ENCODE data around the gene FADS6. TPM values are rescaled to one million over a fixed set of nuclear protein-coding genes. Genes with fewer than 3 reads are reported as not detected.

FADS6 gene
- 0.41 TPM for polyA plus RNA-seq (2013, experiment 1 of 2)
- 0.28 TPM for polyA plus RNA-seq (2013, experiment 2 of 2)

GRCh38 chr17:74892974-74893911 is at the start of gene FADS6:
Gene FADS6 (minus strand): TSS chr17:74893633. CDS start chr17:74893595, 38 bp downstream.
- no CpG with 5 or more reads among the region's 86 CpGs for WGBS (ENCODE audit: extremely low coverage, insufficient coverage, low lambda C conversion rate)
- no peak for DNase-seq

GRCh38 chr17:74941128-74941725 is 47.8 kb upstream of the FADS6 start:
- Histone ChIP-seq H3K4ac (ENCODE audit: low read depth, low read length) (no peak overlapping the region), H3K27me3 (ENCODE audit: insufficient read depth, low read length, poor library complexity) (peaks cover 11% of the 10 kb centered on the region), H3K4me3 (ENCODE audit: low read length) (no peak overlapping the region), H2BK120ac (ENCODE audit: low read depth, low read length) (no peak overlapping the region), H4K8ac (ENCODE audit: low read depth, low read length) (no peak overlapping the region), H3K4me2 (ENCODE audit: low read length) (no peak overlapping the region), H2BK5ac (ENCODE audit: low read length) (no peak overlapping the region), H3K4me1 (ENCODE audit: control insufficient read depth, low read depth, low read length) (no peaks in the 10 kb centered on the region), H3K36me3 (ENCODE audit: control insufficient read depth, insufficient read depth, low read length) (no peaks in the 10 kb centered on the region), H4K5ac (ENCODE audit: low read length) (no peak overlapping the region), H2BK15ac (replicated peaks; ENCODE audit: low read depth) (no peak overlapping the region), H3K79me2 (ENCODE audit: control insufficient read depth, insufficient read depth, low read length) (no peaks in the 10 kb centered on the region), H3K23ac (ENCODE audit: low read length) (no peak overlapping the region), H3K27ac (ENCODE audit: low read depth, low read length) (no peak overlapping the region), H3K79me1 (ENCODE audit: low read length) (no peaks in the 10 kb centered on the region), H3K18ac (ENCODE audit: low read length) (no peak overlapping the region), H2AK5ac (ENCODE audit: low read length) (no peak overlapping the region), H3K56ac (ENCODE audit: low read length) (no peak overlapping the region), H3K9ac (ENCODE audit: low read length) (no peak overlapping the region)
- DNase-seq = no peak
- no CpG with 5 or more reads among the region's 21 CpGs for WGBS (ENCODE audit: extremely low coverage, insufficient coverage, low lambda C conversion rate)

More at GRCh38 chr17:74892974-74893911, at the start of gene FADS6:
- H3K56ac ChIP-seq (ENCODE audit: low read length) = peak within 1 kb of the TSS; percentile 82
- no peaks in the 10 kb centered on the region for H3K36me3 ChIP-seq (ENCODE audit: control insufficient read depth, insufficient read depth, low read length)
- H3K27ac ChIP-seq (ENCODE audit: low read depth, low read length) = no peak within 1 kb of the TSS
- no peak within 1 kb of the TSS for H2BK15ac ChIP-seq (replicated peaks; ENCODE audit: low read depth)
- H3K23ac ChIP-seq (ENCODE audit: low read length) = peak within 1 kb of the TSS; percentile 57
- no peak within 1 kb of the TSS for H4K5ac ChIP-seq (ENCODE audit: low read length)
- peak within 1 kb of the TSS; percentile 66 for H3K9ac ChIP-seq (ENCODE audit: low read length)
- H3K4ac ChIP-seq (ENCODE audit: low read depth, low read length) = no peak within 1 kb of the TSS
- peaks cover 3% of the 10 kb centered on the region for H3K4me1 ChIP-seq (ENCODE audit: control insufficient read depth, low read depth, low read length)
- peak within 1 kb of the TSS; percentile 88 for H3K4me2 ChIP-seq (ENCODE audit: low read length)
- H3K4me3 ChIP-seq (ENCODE audit: low read length) = peak within 1 kb of the TSS; percentile 55
- H3K79me1 ChIP-seq (ENCODE audit: low read length) = no peaks in the 10 kb centered on the region
- no peak within 1 kb of the TSS for H2BK120ac ChIP-seq (ENCODE audit: low read depth, low read length)
- no peak within 1 kb of the TSS for H2BK5ac ChIP-seq (ENCODE audit: low read length)
- no peak within 1 kb of the TSS for H4K8ac ChIP-seq (ENCODE audit: low read depth, low read length)
- no peaks in the 10 kb centered on the region for H3K27me3 ChIP-seq (ENCODE audit: insufficient read depth, low read length, poor library complexity)
- H3K79me2 ChIP-seq (ENCODE audit: control insufficient read depth, insufficient read depth, low read length) = no peaks in the 10 kb centered on the region
- H3K18ac ChIP-seq (ENCODE audit: low read length) = no peak within 1 kb of the TSS
- H2AK5ac ChIP-seq (ENCODE audit: low read length) = no peak within 1 kb of the TSS

GRCh38 chr17:74939534-74939933 is 46.1 kb upstream of the FADS6 start:
- no peak for DNase-seq
- Histone ChIP-seq H2BK120ac (ENCODE audit: low read depth, low read length) (no peak overlapping the region), H3K56ac (ENCODE audit: low read length) (no peak overlapping the region), H3K23ac (ENCODE audit: low read length) (no peak overlapping the region), H4K8ac (ENCODE audit: low read depth, low read length) (no peak overlapping the region), H2AK5ac (ENCODE audit: low read length) (no peak overlapping the region), H3K27me3 (ENCODE audit: insufficient read depth, low read length, poor library complexity) (peaks cover 23% of the 10 kb centered on the region), H3K9ac (ENCODE audit: low read length) (no peak overlapping the region), H3K79me1 (ENCODE audit: low read length) (no peaks in the 10 kb centered on the region), H3K36me3 (ENCODE audit: control insufficient read depth, insufficient read depth, low read length) (no peaks in the 10 kb centered on the region), H2BK15ac (replicated peaks; ENCODE audit: low read depth) (no peak overlapping the region), H3K79me2 (ENCODE audit: control insufficient read depth, insufficient read depth, low read length) (no peaks in the 10 kb centered on the region), H3K18ac (ENCODE audit: low read length) (no peak overlapping the region), H3K4me2 (ENCODE audit: low read length) (no peak overlapping the region), H3K4me3 (ENCODE audit: low read length) (no peak overlapping the region), H2BK5ac (ENCODE audit: low read length) (no peak overlapping the region), H4K5ac (ENCODE audit: low read length) (no peak overlapping the region), H3K4ac (ENCODE audit: low read depth, low read length) (no peak overlapping the region), H3K4me1 (ENCODE audit: control insufficient read depth, low read depth, low read length) (no peaks in the 10 kb centered on the region), H3K27ac (ENCODE audit: low read depth, low read length) (no peak overlapping the region)
- no CpG with 5 or more reads among the region's 8 CpGs for WGBS (ENCODE audit: extremely low coverage, insufficient coverage, low lambda C conversion rate)

- no peak overlapping the region for H2BK120ac ChIP-seq (ENCODE audit: low read depth, low read length)
These were observed 44.9 kb upstream of the FADS6 start for GRCh38 chr17:74938194-74938950.

GRCh38 chr17:74937064-74938051 is 43.9 kb upstream of the FADS6 start:
- H3K9ac ChIP-seq (ENCODE audit: low read length) = no peak overlapping the region
- H3K23ac ChIP-seq (ENCODE audit: low read length) = no peak overlapping the region
- no peak overlapping the region for H3K4me2 ChIP-seq (ENCODE audit: low read length)
- H2BK120ac ChIP-seq (ENCODE audit: low read depth, low read length) = no peak overlapping the region
- H4K5ac ChIP-seq (ENCODE audit: low read length) = no peak overlapping the region
- no CpG with 5 or more reads among the region's 11 CpGs for WGBS (ENCODE audit: extremely low coverage, insufficient coverage, low lambda C conversion rate)
- DNase-seq = no peak
- H2BK5ac ChIP-seq (ENCODE audit: low read length) = no peak overlapping the region
- H3K79me1 ChIP-seq (ENCODE audit: low read length) = no peaks in the 10 kb centered on the region
- H2AK5ac ChIP-seq (ENCODE audit: low read length) = no peak overlapping the region
- no peak overlapping the region for H3K27ac ChIP-seq (ENCODE audit: low read depth, low read length)
- no peaks in the 10 kb centered on the region for H3K79me2 ChIP-seq (ENCODE audit: control insufficient read depth, insufficient read depth, low read length)
- H3K4ac ChIP-seq (ENCODE audit: low read depth, low read length) = no peak overlapping the region
- peaks cover 25% of the 10 kb centered on the region for H3K27me3 ChIP-seq (ENCODE audit: insufficient read depth, low read length, poor library complexity)
- H3K4me3 ChIP-seq (ENCODE audit: low read length) = no peak overlapping the region
- H4K8ac ChIP-seq (ENCODE audit: low read depth, low read length) = no peak overlapping the region
- no peak overlapping the region for H3K18ac ChIP-seq (ENCODE audit: low read length)
- no peaks in the 10 kb centered on the region for H3K4me1 ChIP-seq (ENCODE audit: control insufficient read depth, low read depth, low read length)
- H3K56ac ChIP-seq (ENCODE audit: low read length) = no peak overlapping the region
- no peaks in the 10 kb centered on the region for H3K36me3 ChIP-seq (ENCODE audit: control insufficient read depth, insufficient read depth, low read length)
- no peak overlapping the region for H2BK15ac ChIP-seq (replicated peaks; ENCODE audit: low read depth)

More at GRCh38 chr17:74938194-74938950, 44.9 kb upstream of the FADS6 start:
- Histone ChIP-seq H3K4ac (ENCODE audit: low read depth, low read length) (no peak overlapping the region), H3K56ac (ENCODE audit: low read length) (no peak overlapping the region), H3K4me2 (ENCODE audit: low read length) (no peak overlapping the region), H3K4me1 (ENCODE audit: control insufficient read depth, low read depth, low read length) (no peaks in the 10 kb centered on the region), H4K8ac (ENCODE audit: low read depth, low read length) (no peak overlapping the region), H3K27ac (ENCODE audit: low read depth, low read length) (no peak overlapping the region), H3K79me2 (ENCODE audit: control insufficient read depth, insufficient read depth, low read length) (no peaks in the 10 kb centered on the region), H3K79me1 (ENCODE audit: low read length) (no peaks in the 10 kb centered on the region), H3K9ac (ENCODE audit: low read length) (no peak overlapping the region), H3K18ac (ENCODE audit: low read length) (no peak overlapping the region), H2AK5ac (ENCODE audit: low read length) (no peak overlapping the region), H3K36me3 (ENCODE audit: control insufficient read depth, insufficient read depth, low read length) (no peaks in the 10 kb centered on the region), H3K23ac (ENCODE audit: low read length) (no peak overlapping the region), H4K5ac (ENCODE audit: low read length) (no peak overlapping the region), H3K4me3 (ENCODE audit: low read length) (no peak overlapping the region), H2BK5ac (ENCODE audit: low read length) (no peak overlapping the region), H3K27me3 (ENCODE audit: insufficient read depth, low read length, poor library complexity) (peaks cover 24% of the 10 kb centered on the region), H2BK15ac (replicated peaks; ENCODE audit: low read depth) (no peak overlapping the region)
- no peak for DNase-seq
- WGBS (ENCODE audit: extremely low coverage, insufficient coverage, low lambda C conversion rate) = no CpG with 5 or more reads among the region's 8 CpGs

Data from mesendoderm (in vitro differentiated cells).